Stimulated activated CD4-positive, alpha-beta T cell treated with anti-CD3 and anti-CD28 coated beads, Interleukin-4, amount 100 ng/mL, for 1 hour (primary cell): Measurements from ENCODE around the gene SLC25A18.
"Not testable (repeated sequence)": the region's sequence is repeated elsewhere in the genome, so short reads cannot be mapped to it uniquely, and the experiment has no call there.

Source experiments
- DNase-seq: peaks from one replicate; pipeline ENCODE4 v3.0.0-alpha.2; 2020

The SLC25A18 gene

GRCh38 chr22:17612057-17612456, 48.8 kb downstream of the SLC25A18 start:
- DNase-seq: no peak

DNA sequence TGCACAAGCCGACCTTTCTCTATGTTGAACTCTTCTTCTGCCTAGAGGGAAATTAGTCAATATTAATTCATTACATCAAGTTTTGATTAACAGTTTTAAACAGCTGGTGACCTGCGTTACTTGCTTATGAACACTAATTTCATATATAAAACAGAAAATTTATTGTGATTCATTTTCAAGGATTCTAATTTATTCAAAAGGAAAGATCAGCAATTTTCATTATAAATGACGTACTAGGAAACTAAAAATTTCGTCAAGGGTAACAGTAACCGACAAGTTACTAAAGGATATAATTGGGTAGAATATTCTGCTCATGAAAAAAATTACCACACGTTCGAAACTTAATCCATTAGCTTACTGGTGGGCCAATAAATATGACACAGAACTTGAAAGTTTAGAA, 50.0 kb downstream of the SLC25A18 start:
- no peak for DNase-seq

GRCh38 chr22:17627961-17628405, 64.7 kb downstream of the SLC25A18 start:
- DNase-seq: no peak

DNA sequence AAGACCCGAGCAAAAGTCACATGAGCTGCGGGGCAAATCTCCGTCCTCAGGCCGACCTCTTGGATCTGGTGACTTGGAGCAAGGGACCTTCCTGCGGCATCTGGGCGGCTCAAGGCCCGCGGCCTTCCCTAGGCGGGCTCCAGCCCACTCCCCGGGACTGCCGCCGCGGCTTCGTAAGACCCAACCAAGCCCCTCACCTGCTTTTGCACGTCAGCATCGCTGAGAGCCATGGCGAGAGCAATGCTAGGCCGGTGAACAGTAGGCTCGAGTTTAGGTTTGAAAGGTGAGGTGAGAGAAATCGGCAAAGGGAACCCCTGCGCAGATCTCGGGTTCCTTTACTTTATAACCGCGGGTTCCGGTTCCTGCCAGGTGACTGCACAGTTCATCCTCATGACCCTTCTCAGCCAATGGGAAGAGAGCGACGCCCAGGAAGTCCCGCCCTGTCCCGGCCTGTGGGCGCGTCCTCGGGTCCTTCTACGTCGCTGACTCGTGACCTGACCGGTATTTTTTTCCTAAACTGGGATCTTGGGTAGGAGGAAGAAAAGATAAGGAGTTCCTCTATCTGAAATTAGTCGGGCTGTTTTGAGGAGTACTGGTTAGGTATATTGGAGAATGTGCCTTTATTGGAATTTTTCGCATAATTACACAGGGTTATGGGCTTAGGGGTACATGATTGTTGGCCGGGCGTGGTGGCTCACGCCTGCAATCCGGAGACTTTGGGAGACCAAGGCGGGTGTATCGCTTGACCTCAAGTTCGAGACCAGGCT, 65.3 kb downstream of the SLC25A18 start, which contains the start of gene ATP6V1E1:
ATP6V1E1 (minus strand) TSS at position 344 of the 767 bp plus-strand sequence; CDS start at position 230, 114 bp downstream.
- DNase-seq: peak; percentile 93

- no peak for DNase-seq
Measured at GRCh38 chr22:17629173-17629489, 65.8 kb downstream of the SLC25A18 start.

- DNase-seq: no peak
Measured at GRCh38 chr22:17629641-17630040, 66.3 kb downstream of the SLC25A18 start.

DNA sequence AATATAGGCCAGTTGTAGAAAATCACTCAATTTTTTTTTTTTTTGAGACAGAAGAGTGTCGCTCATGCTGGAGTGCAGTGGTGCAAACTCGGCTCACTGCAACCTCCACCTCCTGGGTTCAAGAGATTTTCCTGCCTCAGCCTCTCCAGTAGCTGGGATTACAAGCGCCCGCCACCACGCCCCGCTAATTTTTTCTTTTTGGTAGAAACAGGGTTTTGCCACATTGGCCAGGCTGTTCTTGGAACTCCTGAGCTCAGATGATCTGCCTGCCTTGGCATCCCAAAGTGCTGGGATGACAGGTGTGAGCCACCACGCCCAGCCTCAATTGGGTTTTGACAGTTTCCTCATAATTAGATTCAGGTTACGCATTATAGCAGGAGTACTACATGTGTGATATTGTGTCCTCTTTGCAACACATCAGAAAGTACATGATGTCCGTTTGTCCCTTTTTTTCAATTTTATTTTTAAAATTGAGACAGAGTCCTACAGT, 67.8 kb downstream of the SLC25A18 start:
- DNase-seq: no peak

- DNase-seq: no peak
Measured at GRCh38 chr22:17633217-17633997, 70.1 kb downstream of the SLC25A18 start.

- no peak for DNase-seq
Measured at GRCh38 chr22:17633998-17634323, 70.7 kb downstream of the SLC25A18 start.

- DNase-seq: no peak
Measured at GRCh38 chr22:17634696-17635095, 71.4 kb downstream of the SLC25A18 start.

GRCh38 chr22:17636850-17637249, 73.6 kb downstream of the SLC25A18 start:
- DNase-seq: not testable (repeated sequence)

DNA sequence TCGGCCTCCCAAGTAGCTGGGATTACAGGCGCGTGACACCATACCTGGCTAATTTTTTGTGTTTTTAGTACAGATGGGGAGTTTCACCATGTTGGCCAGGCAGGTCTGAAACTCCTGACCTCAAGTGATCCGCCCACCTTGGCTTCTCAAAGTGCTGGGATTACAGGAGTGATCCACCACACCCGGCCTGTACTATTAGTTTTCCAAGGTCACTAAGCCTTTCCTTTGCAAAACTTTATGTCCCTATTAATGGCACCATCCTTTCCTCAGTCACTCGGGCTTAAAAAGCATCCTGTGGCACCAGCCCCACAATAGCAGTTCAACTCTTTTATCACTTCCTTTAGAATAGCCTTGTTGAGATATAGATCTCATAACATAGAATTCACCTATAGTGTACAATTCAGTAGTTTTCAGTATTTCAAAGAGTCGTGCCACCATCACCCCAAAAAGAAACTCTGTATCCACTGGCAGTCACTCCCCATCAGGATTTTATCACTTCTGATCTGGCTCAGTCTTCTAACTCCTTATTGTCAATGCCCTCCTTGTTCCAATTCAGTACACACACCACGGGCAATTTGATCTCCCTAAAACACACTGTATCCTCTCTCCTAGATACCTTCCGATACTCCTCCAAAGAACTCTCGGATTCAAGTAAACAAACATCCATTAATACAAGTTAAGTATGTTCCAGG, 74.3 kb downstream of the SLC25A18 start:
- DNase-seq: no peak

DNA sequence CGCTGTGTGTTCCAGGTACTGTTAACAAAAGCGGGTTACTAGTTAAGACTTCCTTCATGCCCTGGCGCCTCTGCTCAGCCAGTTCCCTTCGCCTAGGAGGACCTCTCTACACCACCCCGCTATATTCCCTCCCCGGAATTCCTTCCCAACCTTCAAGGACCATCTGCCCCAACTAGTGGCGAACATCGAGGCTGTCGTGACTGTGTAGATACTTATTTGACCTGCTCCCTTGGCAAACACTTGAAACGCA, 74.8 kb downstream of the SLC25A18 start:
- no peak for DNase-seq

- peak; percentile 88 for DNase-seq
Measured at GRCh38 chr22:17638432-17639246, 75.3 kb downstream of the SLC25A18 start, which contains the start of gene BCL2L13. Gene BCL2L13 (plus strand): TSS chr22:17638757. CDS start chr22:17655712, 16,955 bp downstream.

DNA sequence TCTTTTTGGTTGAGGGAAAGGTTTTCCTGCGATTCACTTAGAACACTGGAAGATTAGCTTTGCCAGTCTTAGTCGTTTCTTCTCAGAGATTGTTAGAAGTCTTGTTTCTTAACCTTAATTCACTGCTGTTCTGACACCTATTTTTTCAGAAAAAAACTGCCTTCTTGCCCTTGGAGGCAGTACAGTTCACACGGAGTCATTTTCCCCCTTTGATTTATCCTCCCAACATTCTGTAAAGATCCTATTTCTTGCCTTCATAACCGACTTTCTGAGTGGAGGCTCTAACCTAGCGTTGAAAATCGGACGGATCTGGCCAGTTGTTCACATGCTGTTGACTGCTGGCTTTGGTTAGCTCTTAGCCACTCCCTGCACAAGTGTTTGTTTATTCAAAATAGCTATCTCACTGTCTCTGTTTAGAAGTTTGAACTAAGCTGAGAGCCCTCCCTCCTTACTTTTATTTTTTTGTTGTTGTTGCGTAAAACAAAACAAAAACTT, 76.0 kb downstream of the SLC25A18 start:
- DNase-seq: no peak
